HG03558 (cell line): Measurements from ENCODE around the gene CDK2AP2.
A peak's percentile ranks its signal among the peaks of the same experiment; 100 is the strongest.
"Not testable (repeated sequence)": the region's sequence is repeated elsewhere in the genome, so short reads cannot be mapped to it uniquely, and the experiment has no call there.

Source experiments
- ATAC-seq: cut with Tn5 transposase; IDR thresholded peaks from one replicate; pipeline ENCODE4 v1.9.1; 2021; ENCODE audit warnings: moderate number of reproducible peaks; ENCODE audit not compliant: unreplicated experiment; ENCODE audit errors: extremely low read depth

Gene CDK2AP2

DNA sequence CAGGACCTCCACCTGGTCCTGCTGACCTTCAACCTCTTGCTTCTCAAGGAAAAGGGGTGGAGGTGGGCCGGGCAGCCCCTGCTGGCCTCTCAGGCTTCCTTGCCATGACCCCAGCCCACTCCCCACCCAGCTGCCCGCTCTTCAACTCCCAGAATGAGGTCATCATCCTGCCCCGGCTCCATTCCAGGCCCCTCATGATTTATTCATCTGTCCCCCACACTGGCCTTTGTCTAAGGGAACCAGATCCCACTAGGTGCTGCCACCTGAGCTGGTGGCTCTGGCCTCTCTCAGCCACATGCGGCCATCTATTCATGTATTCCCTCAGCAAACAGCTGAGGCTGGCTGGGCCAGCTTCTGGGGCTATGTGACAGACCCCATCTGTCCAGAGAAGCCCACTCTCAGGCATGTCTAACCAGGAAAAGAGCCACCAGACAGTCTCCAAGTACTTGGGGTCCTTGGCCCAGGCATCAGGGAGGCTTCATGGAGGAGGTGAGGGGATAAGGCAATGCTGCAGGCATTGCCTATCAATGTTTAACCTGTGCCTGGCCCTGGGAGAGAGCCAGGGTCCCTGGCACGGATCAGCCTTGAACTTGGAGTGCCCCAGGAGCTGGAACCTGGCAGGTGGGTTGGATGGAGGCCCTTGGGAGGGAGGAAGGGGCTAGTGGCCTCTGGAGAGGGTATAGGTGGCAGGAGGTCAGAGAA lies 17.5 kb upstream of the CDK2AP2 start:
- ATAC-seq = no peak

DNA sequence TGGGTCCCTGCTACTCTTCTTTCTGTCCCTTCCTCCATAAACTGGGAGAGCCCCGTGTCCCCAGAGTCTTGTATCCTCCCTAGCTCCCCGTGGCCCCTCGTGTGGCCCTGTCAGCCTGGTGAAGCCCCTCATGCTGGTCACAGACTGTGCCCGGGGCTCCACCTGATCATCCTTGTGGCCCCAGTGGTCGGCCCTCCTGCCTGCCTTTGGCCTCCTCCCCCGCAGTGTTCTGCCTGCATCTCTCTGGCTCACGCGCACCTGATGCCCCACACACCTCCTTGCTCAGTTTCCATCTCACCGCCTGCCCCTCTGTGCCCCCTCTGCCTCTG lies 16.5 kb upstream of the CDK2AP2 start:
- ATAC-seq = no peak

DNA sequence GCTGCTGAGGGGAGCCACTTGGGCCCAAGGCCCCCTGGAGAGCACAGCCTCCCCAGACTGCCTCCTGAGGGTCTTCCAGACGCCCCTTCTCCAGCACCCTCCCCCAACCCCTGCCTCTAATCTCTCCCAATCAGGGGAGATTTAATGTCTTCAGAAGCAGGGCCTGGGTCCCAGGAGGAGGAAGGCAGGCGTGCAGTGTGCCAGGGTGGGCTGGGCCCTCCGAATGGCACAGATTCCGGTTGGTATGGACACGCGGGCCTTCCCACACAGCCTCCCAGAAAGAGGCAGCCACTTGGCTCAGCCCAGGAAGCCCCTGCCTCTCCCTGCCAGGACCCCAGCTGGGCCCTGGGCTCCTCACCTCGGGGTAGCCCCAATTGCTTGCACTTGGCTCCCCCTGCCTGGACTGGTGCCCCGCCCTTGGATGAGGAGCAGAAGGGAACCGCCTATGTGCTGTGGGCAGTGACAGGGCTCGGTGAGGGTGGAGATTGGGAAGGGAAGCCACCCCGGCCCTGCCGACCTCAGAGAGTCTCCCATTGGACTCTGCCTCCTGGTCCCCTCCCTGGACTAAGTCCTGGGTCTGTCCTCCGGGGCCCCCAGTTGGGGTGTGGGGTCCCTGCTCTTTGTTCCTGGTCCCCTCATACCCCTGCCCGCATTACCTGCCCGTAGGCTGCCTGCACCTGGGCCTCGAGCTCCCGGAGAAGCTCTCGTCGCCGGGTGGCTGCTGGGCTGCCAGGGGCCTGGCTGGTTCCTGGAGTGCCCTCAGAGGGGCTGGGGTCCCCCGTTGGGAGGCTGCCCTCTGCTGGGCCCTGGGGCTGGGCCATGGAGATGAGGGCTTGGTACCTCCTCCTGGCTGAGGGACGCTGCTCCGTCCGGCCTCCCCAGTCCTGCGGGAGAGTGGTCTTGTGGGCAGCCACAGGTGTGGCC lies 15.9 kb upstream of the CDK2AP2 start:
- no peak for ATAC-seq

DNA sequence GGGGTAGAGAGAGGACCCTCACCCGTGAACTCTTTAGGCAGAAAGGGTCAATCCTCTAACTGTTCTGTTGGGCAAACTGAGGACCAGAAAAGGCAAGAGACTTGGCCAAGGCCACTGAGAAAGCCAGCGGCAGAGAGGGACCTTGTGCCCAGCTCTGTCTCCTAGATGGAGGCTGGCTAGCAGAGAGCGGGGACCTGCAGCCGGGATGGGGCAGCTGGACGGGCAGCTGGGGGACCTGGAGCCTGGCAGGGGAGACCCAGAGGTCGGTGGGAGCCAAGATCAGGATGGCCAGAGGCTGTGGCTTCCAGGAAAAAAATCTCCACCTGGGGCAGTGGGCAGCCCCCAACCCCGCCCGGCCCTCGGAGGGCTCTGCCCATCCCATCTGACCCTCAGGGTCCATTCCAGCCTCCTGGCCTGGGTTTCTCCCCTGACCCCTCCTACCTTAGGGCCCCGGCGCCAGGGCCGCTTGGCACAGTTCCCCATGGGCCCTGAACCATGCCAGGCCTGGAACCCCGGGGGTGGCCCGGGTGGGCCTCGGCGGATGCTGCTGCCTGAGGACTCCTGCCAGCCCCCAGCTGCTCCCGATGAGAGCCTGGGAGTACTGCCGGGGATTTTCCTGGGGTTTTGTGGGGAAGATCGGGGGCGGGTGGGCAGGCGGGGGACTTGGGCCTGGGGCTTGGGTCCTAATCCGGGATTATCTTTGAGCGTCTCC lies 15.0 kb upstream of the CDK2AP2 start, which contains the start of gene CABP2:
Gene CABP2 (minus strand): TSS at position 603 of the 712 bp plus-strand sequence. CDS start 120 bp downstream, at position 483.
- ATAC-seq = no peak

DNA sequence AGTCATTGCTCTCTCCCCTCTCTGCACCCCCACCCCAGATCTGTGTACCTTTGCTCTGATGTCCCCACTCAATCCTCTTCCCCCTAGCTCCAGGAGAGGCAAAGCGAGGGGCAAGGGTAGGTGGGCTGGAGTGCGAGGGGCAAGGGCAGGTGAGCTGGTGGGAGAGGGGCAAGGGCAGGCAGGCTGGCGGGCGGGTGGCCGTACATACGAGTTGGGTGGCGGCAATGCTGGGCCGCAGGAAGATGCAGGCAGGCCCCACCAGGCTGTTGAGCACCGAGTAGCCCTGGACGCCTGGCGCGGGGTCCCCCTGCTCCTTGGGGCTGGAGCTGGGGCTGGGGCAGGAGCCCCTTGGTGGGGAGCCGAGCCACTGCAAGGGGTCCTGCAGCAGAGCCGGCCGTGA lies 14.4 kb upstream of the CDK2AP2 start:
- no peak for ATAC-seq

DNA sequence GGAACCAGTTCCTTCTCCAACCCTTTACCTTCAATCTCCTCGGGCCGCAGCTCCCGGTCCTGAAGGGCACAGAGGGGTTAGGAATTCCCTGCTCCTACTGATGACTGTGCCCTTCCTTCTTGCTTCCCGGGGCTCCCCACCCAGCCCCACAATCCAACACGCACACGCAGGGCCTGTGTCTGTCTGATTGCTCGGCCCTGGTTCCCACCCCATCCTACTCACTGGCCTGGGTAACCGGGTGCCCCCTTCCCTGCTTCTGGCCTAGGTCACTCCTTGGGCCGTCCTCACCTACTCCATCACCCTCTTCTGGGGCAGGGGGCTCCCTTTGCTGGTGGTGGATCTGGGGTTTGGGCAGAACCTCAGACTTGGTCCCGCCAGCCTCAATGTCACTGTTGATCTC lies 14.0 kb upstream of the CDK2AP2 start:
- ATAC-seq = no peak

DNA sequence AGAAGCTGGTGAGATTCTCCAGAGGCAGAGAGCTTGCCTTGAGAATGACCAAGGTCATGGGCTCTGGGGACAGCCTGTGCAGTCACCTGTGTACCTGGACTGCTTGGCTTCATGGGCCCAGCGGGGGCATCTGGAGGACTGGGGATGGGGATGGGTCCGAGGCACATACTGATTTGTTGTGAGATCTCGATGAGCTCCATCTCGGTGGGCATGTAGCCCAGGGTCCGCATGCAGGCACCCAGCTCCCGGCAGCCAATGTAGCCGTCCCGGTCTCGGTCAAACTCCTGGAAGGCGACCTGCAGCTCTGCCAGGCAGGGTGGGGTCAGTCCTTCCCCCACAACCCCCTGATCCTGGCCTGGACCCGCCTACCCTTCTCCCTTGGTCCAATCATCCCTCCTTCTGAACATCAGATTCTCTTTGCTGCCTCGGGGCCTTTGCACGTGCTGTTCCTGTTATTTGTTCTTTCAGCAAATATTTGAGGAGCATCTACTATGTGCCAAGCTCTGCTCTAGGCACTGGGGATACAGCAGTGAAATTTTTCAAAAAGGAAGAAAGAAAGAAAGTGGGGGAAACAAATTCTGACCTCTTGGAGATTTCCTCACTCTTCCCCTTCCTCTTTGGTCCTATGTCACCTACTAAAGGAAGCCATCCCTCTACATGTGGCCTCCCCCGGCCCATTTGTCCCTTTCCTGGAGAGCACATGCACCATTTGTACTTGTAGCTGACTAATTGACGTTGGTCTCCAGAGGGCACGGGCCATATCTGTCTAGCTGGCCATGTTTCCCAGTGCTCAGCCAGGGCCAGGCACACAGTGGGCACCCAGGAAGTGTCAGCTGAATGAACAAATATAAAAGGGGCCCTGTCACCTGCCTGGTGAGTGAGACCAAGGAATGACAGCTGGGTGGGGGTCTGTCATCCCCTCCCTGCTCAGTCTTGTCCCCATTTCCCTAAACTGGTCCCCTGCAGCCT lies 13.2 kb upstream of the CDK2AP2 start:
- ATAC-seq = no peak

DNA sequence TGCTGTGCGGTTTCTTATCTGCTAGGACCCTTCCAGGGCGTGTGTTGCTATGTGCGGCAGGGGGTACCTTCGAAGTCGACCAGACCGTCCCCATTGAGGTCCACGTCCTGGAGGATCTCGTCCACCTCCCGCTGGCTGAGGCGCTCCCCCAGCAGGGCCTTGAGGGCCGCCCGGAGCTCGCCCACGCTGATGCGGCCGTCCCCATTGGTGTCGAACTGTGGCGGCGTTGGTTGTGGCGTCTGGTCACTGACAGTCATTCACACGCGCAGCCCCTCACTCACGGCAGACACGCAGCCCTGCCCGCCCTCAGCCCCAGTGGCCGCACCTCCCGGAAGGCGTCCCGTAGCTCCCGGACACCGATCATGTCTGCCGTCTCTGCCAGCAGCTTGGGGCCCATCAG lies 11.8 kb upstream of the CDK2AP2 start:
- ATAC-seq = no peak

DNA sequence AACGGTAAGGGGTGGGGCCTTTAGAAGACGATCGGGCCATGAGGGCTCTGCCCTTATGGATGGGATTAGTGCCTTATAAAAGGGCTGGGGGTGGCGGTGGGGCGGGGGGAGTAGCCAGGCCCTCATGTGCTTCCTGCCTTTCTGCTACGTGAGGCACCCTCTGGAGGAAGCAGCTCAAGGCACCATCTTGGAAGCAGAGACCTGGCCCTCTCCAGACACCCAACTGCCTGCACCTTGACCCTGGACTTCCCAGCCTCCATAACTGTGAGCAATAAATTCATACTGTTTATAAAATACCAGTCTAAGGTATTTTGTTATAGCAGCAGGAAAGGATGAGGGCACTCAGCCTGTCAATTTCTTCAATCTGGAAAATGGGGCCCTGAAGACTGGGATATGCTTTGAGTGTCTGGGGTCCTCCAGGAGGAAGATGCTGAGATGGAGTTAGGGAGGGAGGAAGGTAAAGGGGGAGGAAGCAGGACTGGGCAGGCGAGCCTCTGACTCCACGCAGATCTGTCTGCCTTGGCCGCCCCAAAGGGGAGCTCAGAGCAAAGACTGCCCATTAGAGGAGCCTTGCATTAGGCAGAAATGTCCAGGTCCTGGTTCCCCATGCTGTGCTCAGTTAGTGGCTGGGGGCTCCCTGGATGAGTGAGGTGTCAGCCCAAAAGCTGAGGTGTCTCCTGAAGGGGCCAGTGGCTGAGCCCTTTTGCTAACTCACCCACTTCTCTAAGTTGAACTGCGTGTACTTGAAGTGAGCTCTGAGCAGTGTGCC lies 10.0 kb upstream of the CDK2AP2 start:
- ATAC-seq = no peak

DNA sequence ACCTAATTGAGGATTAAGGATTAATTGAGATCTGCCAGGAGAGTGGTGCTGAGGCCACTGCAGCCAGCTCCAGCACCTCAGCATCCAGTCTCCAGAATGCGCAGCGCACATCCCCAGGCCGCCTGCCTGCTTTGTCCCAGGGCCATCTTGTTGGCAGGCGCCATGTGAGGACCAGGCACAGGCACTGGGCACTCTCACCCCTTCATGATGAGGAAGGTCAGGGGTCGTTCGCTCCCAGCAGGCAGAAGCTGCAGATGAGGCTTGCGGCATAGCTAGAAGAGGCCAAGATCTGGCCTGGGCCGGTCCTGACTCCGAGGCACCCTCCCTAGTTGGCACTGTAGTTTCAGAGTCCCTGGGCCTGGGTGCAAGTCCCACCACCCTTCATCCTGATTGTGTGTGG lies 8.8 kb upstream of the CDK2AP2 start:
- no peak for ATAC-seq

DNA sequence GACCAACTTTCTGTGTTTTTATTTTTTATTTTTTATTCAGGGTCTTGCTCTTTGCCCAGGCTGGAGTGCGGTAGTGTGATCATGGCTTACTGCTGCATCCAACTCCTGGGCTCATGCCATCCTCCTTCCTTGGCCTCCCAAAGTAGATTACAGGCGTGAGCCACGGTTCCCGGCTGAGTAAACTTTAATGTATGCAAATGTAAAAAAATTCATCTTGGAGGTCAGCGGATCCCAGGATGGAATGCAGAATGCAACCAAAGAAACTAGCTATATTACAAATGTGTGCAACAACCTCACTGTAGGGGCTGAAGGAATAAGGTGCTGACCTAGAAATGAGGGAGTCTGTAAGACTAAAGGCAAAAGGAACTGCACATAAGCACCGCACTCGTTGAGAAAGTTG lies 6.2 kb upstream of the CDK2AP2 start:
- ATAC-seq = no peak

DNA sequence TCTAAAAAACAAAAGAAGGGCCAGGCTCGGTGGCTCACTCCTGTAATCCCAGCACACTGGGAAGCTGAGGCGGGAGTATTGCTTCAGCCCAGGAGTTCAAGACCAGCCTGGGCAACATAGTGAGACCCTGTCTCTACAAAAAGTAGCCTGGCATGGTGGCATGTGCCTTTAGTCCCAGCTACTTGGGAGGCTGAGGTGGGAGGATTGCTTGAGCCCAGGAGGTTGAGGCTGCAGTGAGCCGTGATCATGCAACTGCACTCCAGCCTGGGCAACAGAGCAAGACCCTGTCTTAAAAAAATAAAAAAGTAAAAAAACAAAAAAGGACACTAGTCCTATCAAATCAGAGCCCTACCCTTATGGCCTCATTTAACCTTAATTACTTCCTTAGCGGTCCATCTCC lies 3.6 kb upstream of the CDK2AP2 start:
- ATAC-seq = not testable (repeated sequence)

DNA sequence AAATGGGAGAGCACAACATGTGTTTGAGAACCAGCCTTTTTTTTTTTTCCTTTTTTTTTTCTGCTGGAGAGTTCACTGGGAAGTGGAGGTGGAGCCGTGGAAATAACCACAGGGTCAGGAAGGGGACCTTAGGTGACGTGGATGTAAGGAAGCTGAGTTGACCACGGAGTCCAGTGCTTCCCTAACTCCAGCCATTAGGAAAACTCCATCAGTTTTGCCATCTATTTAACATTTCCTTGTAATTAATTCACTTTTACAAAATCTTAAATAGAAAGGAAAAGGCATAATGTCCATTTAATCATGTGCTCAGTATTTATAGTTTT lies 2.0 kb upstream of the CDK2AP2 start:
- ATAC-seq = no peak

DNA sequence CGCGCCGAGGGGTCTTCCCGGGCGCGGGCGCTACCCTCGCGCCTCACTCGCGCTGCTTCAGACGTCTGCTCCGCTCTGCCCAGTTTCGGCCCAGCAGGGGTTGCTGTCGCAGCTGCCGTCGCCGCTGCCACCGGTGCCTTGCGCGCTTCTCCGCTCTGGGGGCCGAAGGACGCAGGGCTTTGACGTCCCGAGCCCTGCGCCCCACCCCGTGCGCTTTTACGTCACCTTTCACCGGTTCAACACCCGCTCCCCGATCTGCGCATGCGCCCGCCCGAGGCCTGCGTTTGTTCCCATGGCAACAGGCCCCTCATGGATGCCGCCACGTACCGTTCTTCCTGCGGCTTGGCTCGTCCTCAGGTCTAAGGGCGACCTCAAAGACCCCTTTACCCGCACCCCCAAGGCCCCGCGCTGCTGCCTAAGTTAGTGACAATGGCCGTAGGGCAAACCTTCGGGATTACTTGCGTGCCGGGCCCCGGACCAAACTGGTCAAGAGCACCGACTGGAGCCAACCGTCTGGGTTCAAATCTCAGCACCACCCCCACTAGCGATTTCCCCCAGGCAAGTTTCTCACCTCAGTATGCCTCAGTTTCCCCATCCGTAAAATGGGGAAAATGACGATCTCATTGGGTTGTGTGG lies 642 bp upstream of the CDK2AP2 start:
- peak; percentile 24 for ATAC-seq

DNA sequence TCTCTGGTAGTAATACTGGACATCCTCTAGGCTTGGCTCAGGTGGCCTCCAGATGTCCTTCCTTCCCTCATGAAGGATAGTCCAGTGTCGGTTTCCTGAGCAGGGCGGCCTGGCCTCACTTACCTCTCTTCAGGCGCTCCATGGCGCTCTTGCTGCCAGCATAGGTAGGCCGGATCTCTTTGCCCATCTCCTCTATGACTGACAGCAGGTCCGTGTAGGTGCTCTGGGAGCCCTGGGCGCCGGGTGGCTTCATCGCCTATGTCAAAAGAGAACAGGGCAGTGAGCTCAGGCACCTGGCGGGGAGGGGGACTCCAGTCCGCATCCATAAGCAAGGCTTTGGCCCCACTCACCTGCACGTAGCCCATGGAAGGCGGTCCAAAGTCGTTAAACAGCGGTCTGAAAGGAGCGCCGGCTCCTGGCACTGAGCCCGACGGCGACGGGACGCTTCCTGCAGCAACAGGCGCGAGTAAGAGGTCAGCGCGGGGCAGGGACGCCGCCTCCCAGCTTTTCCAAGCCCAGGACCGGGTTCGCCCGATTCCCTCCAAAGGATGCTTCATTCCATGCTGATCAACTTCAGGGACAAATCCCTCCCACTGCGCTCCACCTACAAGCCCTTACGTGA lies 609 bp downstream of the CDK2AP2 start:
- no peak for ATAC-seq

DNA sequence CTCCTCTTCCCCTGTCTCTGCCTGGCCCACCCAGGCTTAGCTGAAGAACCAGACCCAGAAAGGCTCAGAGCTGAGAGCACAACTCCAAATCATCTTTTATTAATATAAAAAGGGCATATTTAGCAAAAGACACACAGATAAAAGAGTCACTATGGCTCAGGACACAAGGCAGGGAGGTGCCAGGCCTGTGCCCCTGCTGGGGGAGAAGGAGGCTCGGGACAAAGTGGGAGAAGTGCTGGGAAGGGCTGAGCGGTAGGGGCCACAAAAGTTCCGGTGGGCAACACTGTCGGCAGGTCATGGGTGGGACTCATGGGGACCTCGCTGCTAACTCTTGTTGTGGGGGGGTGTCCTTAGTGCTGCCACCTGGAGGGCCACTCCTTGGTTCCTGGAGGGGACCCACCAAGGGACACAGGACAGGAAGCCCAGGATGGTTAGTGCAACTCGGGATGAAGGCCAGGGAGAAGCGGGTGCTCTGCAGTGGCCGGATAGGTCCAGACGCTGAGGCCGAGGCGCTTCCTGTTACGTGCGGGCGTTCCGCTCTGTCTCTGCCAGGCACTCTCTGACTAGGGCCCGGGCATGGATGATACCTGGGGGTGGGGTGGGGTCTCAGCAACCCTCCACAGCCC lies 1.4 kb downstream of the CDK2AP2 start:
- ATAC-seq = no peak

DNA sequence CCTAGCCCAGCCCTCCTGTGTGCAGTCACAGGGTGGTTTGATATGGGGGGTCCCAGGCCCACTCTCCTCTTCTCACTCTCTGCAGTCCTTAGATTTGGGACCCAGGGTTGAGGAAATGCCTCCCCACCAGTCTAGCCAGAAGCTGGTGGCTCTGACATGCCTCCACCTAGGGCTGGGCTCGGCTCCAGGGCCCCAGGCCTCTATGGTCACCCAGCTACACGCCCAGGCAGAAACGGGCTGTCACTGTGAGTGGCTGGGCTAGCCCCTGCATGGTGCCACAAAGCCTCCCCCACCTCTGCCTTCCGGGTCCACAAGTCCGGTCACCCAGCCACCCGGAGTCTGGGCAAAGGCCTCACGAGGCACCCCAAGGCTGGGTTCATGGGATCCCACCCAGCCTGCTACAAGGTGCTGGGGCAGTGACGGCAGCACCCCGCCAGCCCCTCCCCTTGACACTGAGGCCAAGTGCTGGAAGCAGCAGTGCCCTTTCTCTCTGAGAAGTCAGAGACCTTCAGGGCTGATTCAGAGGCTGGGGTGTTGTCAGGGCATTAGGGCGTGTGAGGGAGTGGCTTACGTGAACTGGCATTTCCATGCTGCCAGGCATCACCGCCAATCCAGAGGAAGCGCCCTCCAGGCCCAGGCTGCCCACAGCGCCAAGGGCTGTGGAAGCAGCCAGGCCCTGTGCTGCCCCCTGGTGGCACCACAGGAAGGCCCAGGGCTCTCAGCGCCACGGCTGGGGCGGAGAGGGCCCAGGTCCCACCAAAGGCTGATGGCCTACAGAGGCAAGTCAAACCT lies 2.2 kb downstream of the CDK2AP2 start:
- no peak for ATAC-seq
